ENCODE results near the gene ASF1A. TPM values are rescaled to one million over a fixed set of nuclear protein-coding genes. Genes with fewer than 3 reads are reported as not detected.

ASF1A gene
- total and polyA plus RNA-seq, 11 donors = 9.8 to 28.9 (median 22.1) TPM

DNA sequence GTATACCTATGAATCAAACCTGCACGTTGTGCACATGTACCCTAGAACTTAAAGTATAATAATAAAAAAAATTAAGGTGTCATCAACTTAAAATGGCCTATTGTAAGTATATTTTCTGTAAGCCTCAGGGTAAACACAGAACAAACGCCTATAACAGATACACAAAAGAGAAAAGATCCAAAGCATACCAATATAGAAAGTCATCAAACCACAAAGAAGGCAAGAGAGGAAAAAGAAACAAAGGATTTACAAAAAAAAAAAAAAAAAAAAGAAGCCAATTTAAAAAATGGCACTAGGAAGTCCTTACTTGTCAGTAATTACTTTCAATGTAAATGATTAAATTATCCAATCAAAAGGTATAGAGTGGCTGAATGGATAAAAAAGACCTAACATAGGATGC lies 24.6 kb upstream of the ASF1A start:
- H3K27me3 ChIP-seq = no peaks in the 10 kb centered on the region
- no peak overlapping the region for H3K27ac ChIP-seq
- ATAC-seq = no peak
- H3K4me1 ChIP-seq = peaks cover 0 to 21% (median 8%) of the 10 kb centered on the region in 12 donors
- no peak overlapping the region for H3K4me3 ChIP-seq
- WGBS, 4 donors = 96 to 97% (median 96%) methylated on average over 2 of the region's 2 CpGs
- DNase-seq = no peak
- no peaks in the 10 kb centered on the region for H3K36me3 ChIP-seq
- no peak for TF ChIP-seq POLR2A (IDR thresholded peaks at IDR 0.05)
- TF ChIP-seq, protein P1, sequence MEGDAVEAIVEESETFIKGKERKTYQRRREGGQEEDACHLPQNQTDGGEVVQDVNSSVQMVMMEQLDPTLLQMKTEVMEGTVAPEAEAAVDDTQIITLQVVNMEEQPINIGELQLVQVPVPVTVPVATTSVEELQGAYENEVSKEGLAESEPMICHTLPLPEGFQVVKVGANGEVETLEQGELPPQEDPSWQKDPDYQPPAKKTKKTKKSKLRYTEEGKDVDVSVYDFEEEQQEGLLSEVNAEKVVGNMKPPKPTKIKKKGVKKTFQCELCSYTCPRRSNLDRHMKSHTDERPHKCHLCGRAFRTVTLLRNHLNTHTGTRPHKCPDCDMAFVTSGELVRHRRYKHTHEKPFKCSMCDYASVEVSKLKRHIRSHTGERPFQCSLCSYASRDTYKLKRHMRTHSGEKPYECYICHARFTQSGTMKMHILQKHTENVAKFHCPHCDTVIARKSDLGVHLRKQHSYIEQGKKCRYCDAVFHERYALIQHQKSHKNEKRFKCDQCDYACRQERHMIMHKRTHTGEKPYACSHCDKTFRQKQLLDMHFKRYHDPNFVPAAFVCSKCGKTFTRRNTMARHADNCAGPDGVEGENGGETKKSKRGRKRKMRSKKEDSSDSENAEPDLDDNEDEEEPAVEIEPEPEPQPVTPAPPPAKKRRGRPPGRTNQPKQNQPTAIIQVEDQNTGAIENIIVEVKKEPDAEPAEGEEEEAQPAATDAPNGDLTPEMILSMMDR (IDR thresholded peaks at IDR 0.05) = no peak
- intact Hi-C loops (cut with DNase I) = no loop called here
- H3K9me3 ChIP-seq = peaks cover 0 to 27% (median 0%) of the 10 kb centered on the region in 12 donors

DNA sequence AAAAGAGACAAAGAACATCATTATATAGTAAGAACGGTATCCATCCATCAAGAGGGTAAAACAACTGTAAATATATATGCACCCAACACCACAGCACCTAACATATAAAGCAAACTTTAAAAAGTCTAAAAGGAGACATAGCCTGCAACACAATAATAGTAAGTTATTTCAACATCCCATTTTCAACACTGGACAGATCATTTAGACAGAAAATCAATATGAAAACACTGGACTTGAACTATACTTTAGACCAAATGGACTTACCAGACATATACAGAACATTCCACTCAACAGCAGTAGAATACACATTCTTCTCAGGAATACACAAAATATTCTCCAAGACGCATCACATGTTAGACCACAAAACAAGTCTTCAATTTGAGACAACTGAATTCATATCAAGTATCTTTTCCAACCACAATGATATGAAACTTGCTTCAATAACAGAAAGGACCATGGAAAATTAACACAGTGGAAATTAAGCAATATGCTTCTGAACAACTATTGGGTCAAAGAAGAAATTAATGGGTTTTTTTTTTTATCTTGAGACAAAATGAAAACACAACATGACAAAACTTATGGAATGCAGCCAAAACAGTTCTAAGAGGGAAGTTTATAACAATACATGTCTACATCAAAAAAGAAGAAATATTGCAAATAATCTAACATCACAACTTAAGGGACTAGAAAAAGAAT lies 23.9 kb upstream of the ASF1A start:
- Histone ChIP-seq H3K9me3 (peaks cover 0 to 27% (median 0%) of the 10 kb centered on the region in 12 donors), H3K36me3 (no peaks in the 10 kb centered on the region), H3K27ac (no peak overlapping the region), H3K4me1 (peaks cover 0 to 14% (median 2%) of the 10 kb centered on the region in 12 donors), H3K4me3 (no peak overlapping the region), H3K27me3 (no peaks in the 10 kb centered on the region)
- TF ChIP-seq, protein P1 (IDR thresholded peaks at IDR 0.05) = no peak
- no peak for TF ChIP-seq POLR2A (IDR thresholded peaks at IDR 0.05)
- DNase-seq (no peak), ATAC-seq (no peak)
- 73 to 100% (median 98%) methylated on average over 2 of the region's 2 CpGs for WGBS, 4 donors
- intact Hi-C loops (cut with DNase I) = loop anchor here in 1 of 10 donors (1.0 kb wide), 1 partner anchor 10 kb away; no protein-coding TSS in a partner anchor

DNA sequence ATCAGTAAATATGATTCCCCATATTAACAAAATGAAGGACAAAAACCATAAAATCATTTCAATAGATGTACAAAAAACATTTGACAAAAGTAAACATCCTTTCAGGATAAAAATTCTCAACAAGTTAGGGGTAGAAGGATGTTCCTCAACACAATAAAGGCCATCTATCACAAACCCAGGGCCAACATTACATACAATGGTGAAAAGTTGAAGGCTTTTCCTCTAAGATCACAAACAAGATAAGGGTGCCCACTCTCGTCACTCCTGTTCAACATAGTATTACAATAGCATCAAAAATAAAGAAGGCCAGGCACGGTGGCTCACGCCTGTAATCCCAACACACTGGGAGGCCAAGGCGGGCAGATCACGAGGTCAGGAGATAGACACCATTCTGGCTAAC lies 22.6 kb upstream of the ASF1A start:
- Histone ChIP-seq H3K4me3 (no peak overlapping the region), H3K4me1 (peaks cover 0 to 11% (median 0%) of the 10 kb centered on the region in 12 donors), H3K36me3 (no peaks in the 10 kb centered on the region), H3K9me3 (peaks cover 0 to 23% (median 0%) of the 10 kb centered on the region in 12 donors), H3K27me3 (no peaks in the 10 kb centered on the region), H3K27ac (no peak overlapping the region)
- TF ChIP-seq POLR2A (IDR thresholded peaks at IDR 0.05) = no peak
- TF ChIP-seq, protein P1 (IDR thresholded peaks at IDR 0.05) = no peak
- no peak for DNase-seq
- ATAC-seq = no peak
- WGBS, 4 donors = 82 to 90% (median 86%) methylated on average over 5 of the region's 5 CpGs
- intact Hi-C loops (cut with DNase I) = no loop called here

DNA sequence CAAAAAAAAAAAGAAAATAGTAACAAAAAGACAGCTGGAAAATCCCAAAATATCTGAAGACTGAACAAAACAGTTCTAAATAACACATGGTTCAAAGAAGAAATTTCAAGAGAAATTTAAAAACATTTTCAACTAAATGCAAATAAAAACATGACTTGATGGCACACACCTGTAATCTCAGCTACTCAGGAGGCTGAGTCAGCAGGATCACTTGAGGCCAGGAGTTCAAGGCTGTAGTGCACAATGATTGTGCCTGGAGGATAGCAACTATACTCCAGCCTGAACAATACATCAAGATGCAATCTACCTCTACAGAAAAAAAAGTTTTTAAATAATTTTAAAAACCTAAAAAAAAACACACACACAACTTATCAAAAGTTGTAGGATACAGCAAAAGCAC lies 21.6 kb upstream of the ASF1A start:
- H3K27me3 ChIP-seq = no peaks in the 10 kb centered on the region
- H3K9me3 ChIP-seq = peaks cover 0 to 13% (median 0%) of the 10 kb centered on the region in 12 donors
- no peak overlapping the region for H3K27ac ChIP-seq
- no peaks in the 10 kb centered on the region for H3K36me3 ChIP-seq
- TF ChIP-seq, protein P1 (IDR thresholded peaks at IDR 0.05) = no peak
- no peak for TF ChIP-seq POLR2A (IDR thresholded peaks at IDR 0.05)
- H3K4me1 ChIP-seq = peaks cover 0 to 11% (median 0%) of the 10 kb centered on the region in 12 donors
- no peak overlapping the region for H3K4me3 ChIP-seq
- no peak for ATAC-seq
- DNase-seq = no peak
- intact Hi-C loops (cut with DNase I) = no loop called here

Data from heart left ventricle (tissue), 16 donors.